ENCODE results near the gene DMD. TPM values are rescaled to one million over a fixed set of nuclear protein-coding genes. Genes with fewer than 3 reads are reported as not detected.

The DMD gene
- total and polyA plus RNA-seq, 2 donors (not counting 1 experiment from before 2014, with no cell fraction given) = 2.0 to 51.8 TPM

DNA sequence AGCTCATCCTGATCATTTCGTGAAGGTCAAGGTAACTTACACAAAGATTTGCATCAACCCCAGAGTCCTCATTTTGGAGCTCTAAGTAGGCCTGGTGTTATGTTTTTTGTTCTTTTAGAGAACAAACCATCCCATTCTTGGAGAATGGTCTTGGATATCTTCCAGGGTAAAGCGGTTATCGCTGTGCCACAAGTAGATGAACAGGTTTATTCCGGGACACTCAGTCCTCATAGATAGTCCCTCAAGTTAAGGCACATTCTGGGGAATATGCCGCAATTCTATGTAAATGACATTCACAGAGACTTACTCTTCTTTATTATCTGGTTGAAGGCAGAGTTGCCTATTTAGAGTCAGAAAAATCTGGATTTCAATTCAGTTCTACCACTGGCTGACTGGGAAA is 2044.5 kb downstream of the DMD start:
- no peak overlapping the region for H2AFZ ChIP-seq (ENCODE audit: insufficient read depth, low read depth, low read length, poor library complexity, severe bottlenecking)
- ATAC-seq (ENCODE audit: low read depth) (no peak), DNase-seq (no peak)
- no peaks in the 10 kb centered on the region for H3K9me3 ChIP-seq (ENCODE audit: control extremely low read depth in 1 of 3, control insufficient read depth in 2 of 3, insufficient read depth in 1 of 3, low read length in 2 of 3)
- no peak overlapping the region for H3K27ac ChIP-seq (ENCODE audit: low read length in 2 of 2)
- H3K36me3 ChIP-seq (replicated peaks in 1 of 2; ENCODE audit: control extremely low read depth in 1 of 2, control insufficient read depth in 1 of 2, extremely low read depth in 1 of 2, insufficient read depth in 2 of 2, low read length in 1 of 2) = no peaks in the 10 kb centered on the region
- CTCF ChIA-PET = interaction anchor here (0.6 kb wide), 1 partner anchor 130 kb away, joined by 3 read pairs; no protein-coding TSS in a partner anchor
- WGBS (ENCODE audit: insufficient coverage) = 100% methylated on average over 3 of the region's 5 CpGs
- H3K9ac ChIP-seq (ENCODE audit: low read length) = no peak overlapping the region
- H3K9me3 Mint-ChIP-seq (ENCODE audit: insufficient read depth) = no peaks in the 10 kb centered on the region
- H3K4me1 Mint-ChIP-seq = peaks cover 31% of the 10 kb centered on the region
- intact Hi-C loops (cut with micrococcal nuclease) = no loop called here
- TF ChIP-seq, protein P1, sequence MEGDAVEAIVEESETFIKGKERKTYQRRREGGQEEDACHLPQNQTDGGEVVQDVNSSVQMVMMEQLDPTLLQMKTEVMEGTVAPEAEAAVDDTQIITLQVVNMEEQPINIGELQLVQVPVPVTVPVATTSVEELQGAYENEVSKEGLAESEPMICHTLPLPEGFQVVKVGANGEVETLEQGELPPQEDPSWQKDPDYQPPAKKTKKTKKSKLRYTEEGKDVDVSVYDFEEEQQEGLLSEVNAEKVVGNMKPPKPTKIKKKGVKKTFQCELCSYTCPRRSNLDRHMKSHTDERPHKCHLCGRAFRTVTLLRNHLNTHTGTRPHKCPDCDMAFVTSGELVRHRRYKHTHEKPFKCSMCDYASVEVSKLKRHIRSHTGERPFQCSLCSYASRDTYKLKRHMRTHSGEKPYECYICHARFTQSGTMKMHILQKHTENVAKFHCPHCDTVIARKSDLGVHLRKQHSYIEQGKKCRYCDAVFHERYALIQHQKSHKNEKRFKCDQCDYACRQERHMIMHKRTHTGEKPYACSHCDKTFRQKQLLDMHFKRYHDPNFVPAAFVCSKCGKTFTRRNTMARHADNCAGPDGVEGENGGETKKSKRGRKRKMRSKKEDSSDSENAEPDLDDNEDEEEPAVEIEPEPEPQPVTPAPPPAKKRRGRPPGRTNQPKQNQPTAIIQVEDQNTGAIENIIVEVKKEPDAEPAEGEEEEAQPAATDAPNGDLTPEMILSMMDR (IDR thresholded peaks at IDR 0.05) = no peak
- no peak for TF ChIP-seq EZH2 (IDR thresholded peaks at IDR 0.05; ENCODE audit: borderline replicate concordance, insufficient read depth, low read depth, low read length, poor library complexity, severe bottlenecking)
- no peaks in the 10 kb centered on the region for H4K20me1 ChIP-seq (ENCODE audit: control insufficient read depth, insufficient read depth, low read length, poor library complexity, severe bottlenecking)
- no peak overlapping the region for H3K27ac Mint-ChIP-seq
- H3K27me3 ChIP-seq (replicated peaks in 1 of 4; ENCODE audit: control extremely low read depth in 1 of 4, control insufficient read depth in 3 of 4, insufficient read depth in 4 of 4, low read length in 3 of 4) = no peaks in the 10 kb centered on the region
- no peak overlapping the region for H3K4me3 ChIP-seq (ENCODE audit: control extremely low read depth in 1 of 5, extremely low read depth in 1 of 5, insufficient read depth in 1 of 5, low read depth in 2 of 5, low read length in 4 of 5)
- H3K27me3 Mint-ChIP-seq = no peaks in the 10 kb centered on the region
- H3K4me2 ChIP-seq (replicated peaks; ENCODE audit: low read depth, low read length, poor library complexity, severe bottlenecking) = no peak overlapping the region
- POLR2A ChIA-PET = no interaction called here
- H3K79me2 ChIP-seq (ENCODE audit: control insufficient read depth, insufficient read depth, low read length) = no peaks in the 10 kb centered on the region
- peaks cover 18 to 21% of the 10 kb centered on the region in 2 donors for H3K4me1 ChIP-seq (ENCODE audit: control insufficient read depth in 2 of 2, insufficient read depth in 2 of 2, low read length in 2 of 2)
- H3K4me3 Mint-ChIP-seq = no peak overlapping the region

DNA sequence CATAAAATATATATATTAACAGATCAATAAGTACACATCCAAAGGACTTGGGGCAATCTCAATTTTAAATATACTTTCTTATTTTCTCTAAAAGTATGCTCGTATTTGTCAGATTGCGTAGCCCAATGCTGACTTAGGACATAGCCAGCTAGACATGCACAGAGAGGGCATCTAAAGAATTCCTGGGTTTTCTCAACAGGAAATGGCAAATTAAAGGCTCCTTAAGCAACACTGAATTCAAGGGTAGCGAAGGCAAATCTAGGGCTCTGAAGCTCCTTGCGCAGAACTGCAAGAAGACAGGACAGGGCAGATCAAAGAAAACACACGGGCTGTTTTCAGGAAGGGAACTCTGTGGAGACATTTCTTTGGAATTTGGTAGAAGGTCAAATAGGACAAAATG is 2044.9 kb downstream of the DMD start:
- Histone ChIP-seq H3K4me3 (ENCODE audit: control extremely low read depth in 1 of 5, extremely low read depth in 1 of 5, insufficient read depth in 1 of 5, low read depth in 2 of 5, low read length in 4 of 5) (no peak overlapping the region), H3K4me1 (ENCODE audit: control insufficient read depth in 2 of 2, insufficient read depth in 2 of 2, low read length in 2 of 2) (peaks cover 18 to 21% of the 10 kb centered on the region in 2 donors), H3K27ac (ENCODE audit: low read length in 2 of 2) (no peak overlapping the region), H4K20me1 (ENCODE audit: control insufficient read depth, insufficient read depth, low read length, poor library complexity, severe bottlenecking) (no peaks in the 10 kb centered on the region), H3K36me3 (replicated peaks in 1 of 2; ENCODE audit: control extremely low read depth in 1 of 2, control insufficient read depth in 1 of 2, extremely low read depth in 1 of 2, insufficient read depth in 2 of 2, low read length in 1 of 2) (no peaks in the 10 kb centered on the region), H3K79me2 (ENCODE audit: control insufficient read depth, insufficient read depth, low read length) (no peaks in the 10 kb centered on the region), H2AFZ (ENCODE audit: insufficient read depth, low read depth, low read length, poor library complexity, severe bottlenecking) (no peak overlapping the region), H3K27me3 (replicated peaks in 1 of 4; ENCODE audit: control extremely low read depth in 1 of 4, control insufficient read depth in 3 of 4, insufficient read depth in 4 of 4, low read length in 3 of 4) (no peaks in the 10 kb centered on the region), H3K4me2 (replicated peaks; ENCODE audit: low read depth, low read length, poor library complexity, severe bottlenecking) (no peak overlapping the region), H3K9me3 (ENCODE audit: control extremely low read depth in 1 of 3, control insufficient read depth in 2 of 3, insufficient read depth in 1 of 3, low read length in 2 of 3) (no peaks in the 10 kb centered on the region), H3K9ac (ENCODE audit: low read length) (no peak overlapping the region)
- Mint-ChIP-seq H3K4me1 (peaks cover 29% of the 10 kb centered on the region), H3K27ac (no peak overlapping the region), H3K9me3 (ENCODE audit: insufficient read depth) (no peaks in the 10 kb centered on the region), H3K27me3 (no peaks in the 10 kb centered on the region), H3K4me3 (no peak overlapping the region)
- ChIA-PET CTCF (interaction anchor here (0.6 kb wide), 1 partner anchor 130 kb away, joined by 3 read pairs; no protein-coding TSS in a partner anchor), POLR2A (no interaction called here)
- intact Hi-C loops (cut with micrococcal nuclease) = no loop called here
- DNase-seq (no peak), ATAC-seq (ENCODE audit: low read depth) (no peak)
- TF ChIP-seq, protein P1 (IDR thresholded peaks at IDR 0.05) = no peak
- no peak for TF ChIP-seq EZH2 (IDR thresholded peaks at IDR 0.05; ENCODE audit: borderline replicate concordance, insufficient read depth, low read depth, low read length, poor library complexity, severe bottlenecking)
- WGBS (ENCODE audit: insufficient coverage) = no CpG with 5 or more reads among the region's 5 CpGs
